Thymus (tissue), 11 donors: Measurements from ENCODE around the gene GAGE10. TPM values are rescaled to one million over a fixed set of nuclear protein-coding genes. Genes with fewer than 3 reads are reported as not detected.
A peak's percentile ranks its signal among the peaks of the same experiment; 100 is the strongest.

Source experiments
- DNase-seq, 9 donors: peaks; one replicate each; pipeline ENCODE4 v3.0.0-alpha.2; 2013; ENCODE audit warnings: low spot score in 9 of 9, low read depth in 6 of 9, missing footprints in 1 of 9
- H3K27ac ChIP-seq, 2 donors: one replicate each; pipeline ENCODE4 v1.5.1; 2013; ENCODE audit warnings: control low read depth in 1 of 2, low read depth in 1 of 2, low read length in 1 of 2, mild to moderate bottlenecking in 1 of 2, moderate library complexity in 1 of 2
- H3K27me3 ChIP-seq, 2 donors: one replicate each; pipeline ENCODE4 v1.5.1; 2013; ENCODE audit warnings: low read length in 1 of 2; ENCODE audit not compliant: control insufficient read depth in 2 of 2, insufficient read depth in 1 of 2
- H3K36me3 ChIP-seq, 2 donors: one replicate each; pipeline ENCODE4 v1.5.1; 2013; ENCODE audit warnings: low read length in 1 of 2, mild to moderate bottlenecking in 1 of 2, moderate library complexity in 1 of 2; ENCODE audit not compliant: control insufficient read depth in 2 of 2, insufficient read depth in 2 of 2
- H3K4me1 ChIP-seq, 2 donors: one replicate each; pipeline ENCODE4 v1.5.1; 2013; ENCODE audit warnings: low read length in 2 of 2; ENCODE audit not compliant: control insufficient read depth in 2 of 2, insufficient read depth in 2 of 2
- H3K4me3 ChIP-seq, 2 donors: one replicate each; pipeline ENCODE4 v1.5.1; 2013; ENCODE audit warnings: low read length in 2 of 2, control low read depth in 1 of 2, mild to moderate bottlenecking in 1 of 2
- H3K9me3 ChIP-seq, 2 donors: one replicate each; pipeline ENCODE4 v1.5.1; 2013; ENCODE audit warnings: low read length in 1 of 2, mild to moderate bottlenecking in 1 of 2; ENCODE audit not compliant: control insufficient read depth in 2 of 2, insufficient read depth in 1 of 2
- whole genome bisulfite sequencing: extraction: QIAGEN DNeasy Blood & Tissue Kit; methylation state at CpG from one replicate; pipeline ENCODE4 v1.1.7; 2013; 5-methylcytosine and 5-hydroxymethylcytosine counted together
- polyA plus RNA-seq: library from polyadenylated mRNA; stranded (reverse); fragments of 200-250 nt; gene quantifications from one replicate; pipeline ENCODE4 v1.2.3, GENCODE V29; 2013
- total RNA-seq: library from RNA; stranded (reverse); fragments of 120-200 nt; gene quantifications from one replicate; pipeline ENCODE4 v1.2.4, GENCODE V29; 2013
- donor health status: healthy.

The GAGE10 gene
- total and polyA plus RNA-seq, 2 donors, result not detected

DNA sequence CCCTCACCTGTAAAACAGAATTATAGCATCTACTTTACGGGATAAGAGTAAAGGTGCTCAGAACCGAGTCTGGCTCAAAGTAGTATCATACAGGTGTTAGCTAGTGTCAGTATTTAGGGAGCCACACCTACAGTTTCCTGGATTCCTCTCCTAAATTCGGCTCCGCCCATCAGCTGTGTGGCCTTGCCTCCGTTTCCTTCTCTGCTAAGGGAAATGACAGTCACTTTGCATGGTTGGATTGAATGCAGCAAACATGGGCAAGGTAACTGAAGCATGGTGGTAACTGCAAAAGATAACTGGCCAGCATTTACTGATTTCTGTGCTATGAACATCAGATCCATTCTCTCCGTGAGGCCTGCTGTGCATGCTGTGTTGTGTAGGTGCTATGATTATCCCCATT is 31.0 kb upstream of the GAGE10 start:
- H3K27me3 ChIP-seq, result no peaks in the 10 kb centered on the region
- 72% methylated on average over 6 of the region's 6 CpGs for WGBS
- peak overlapping the region in 1 of 2 donors; percentile 46 for H3K27ac ChIP-seq
- peak in 1 of 9 donors; percentile 62 for DNase-seq
- H3K9me3 ChIP-seq, result peaks cover 0 to 6% of the 10 kb centered on the region in 2 donors
- H3K36me3 ChIP-seq, result peaks cover 0 to 5% of the 10 kb centered on the region in 2 donors
- H3K4me1 ChIP-seq, result peaks cover 37 to 84% of the 10 kb centered on the region in 2 donors
- H3K4me3 ChIP-seq, result peak overlapping the region in 1 of 2 donors; percentile 15

DNA sequence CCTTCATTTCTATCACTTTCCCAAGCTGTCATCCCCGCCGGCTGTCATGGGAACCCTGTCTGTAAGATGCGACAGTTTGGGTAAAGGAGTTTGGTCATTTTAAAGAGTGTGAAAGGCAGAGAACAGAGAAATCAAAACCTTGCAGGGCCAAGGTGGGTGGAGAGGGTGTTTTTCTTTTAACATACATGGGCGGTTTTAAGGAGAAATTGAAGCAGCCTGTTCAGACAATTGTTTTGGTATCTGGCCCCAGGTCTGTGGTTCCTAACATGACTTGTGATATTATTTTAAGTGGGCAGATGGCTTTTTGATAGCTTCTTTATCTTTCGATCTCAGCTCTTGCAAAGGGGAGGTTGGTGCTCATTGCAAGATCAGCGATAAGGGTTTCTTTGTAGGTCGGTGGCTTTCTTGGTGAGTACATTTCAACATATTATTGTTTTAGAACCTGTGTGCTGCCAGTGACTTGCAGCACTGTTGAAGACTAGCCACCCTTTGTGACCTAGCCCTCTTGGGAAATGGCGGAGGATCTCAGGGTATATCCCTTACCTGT is 30.2 kb upstream of the GAGE10 start:
- WGBS, result 29% methylated on average over 8 of the region's 8 CpGs
- H3K27ac ChIP-seq, result peak overlapping the region; percentile 5 to 41
- no peak overlapping the region for H3K4me3 ChIP-seq
- H3K27me3 ChIP-seq, result no peaks in the 10 kb centered on the region
- peak in 1 of 9 donors; percentile 57 for DNase-seq
- peaks cover 0 to 5% of the 10 kb centered on the region in 2 donors for H3K36me3 ChIP-seq
- H3K4me1 ChIP-seq, result peaks cover 38 to 84% of the 10 kb centered on the region in 2 donors
- peaks cover 0 to 6% of the 10 kb centered on the region in 2 donors for H3K9me3 ChIP-seq

DNA sequence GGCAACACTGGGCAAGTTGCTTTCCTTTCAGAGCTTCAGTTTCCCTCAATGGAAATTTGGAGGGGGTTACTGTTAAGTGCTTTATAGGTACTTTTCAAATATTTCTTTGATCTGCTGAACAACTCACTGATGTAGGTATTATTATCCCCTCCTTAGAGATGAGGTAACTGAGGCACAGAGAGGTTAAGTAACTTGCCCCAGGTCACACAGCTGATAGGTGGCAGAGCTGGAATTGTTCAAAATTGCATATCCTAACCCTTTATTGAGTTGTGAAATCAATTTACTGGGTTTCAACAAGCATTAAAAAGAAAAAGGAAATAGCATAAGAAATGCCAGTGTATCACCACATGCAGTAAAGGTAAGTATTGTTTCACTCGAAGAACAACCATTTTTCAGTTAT is 27.2 kb upstream of the GAGE10 start:
- H3K4me3 ChIP-seq, result no peak overlapping the region
- H3K9me3 ChIP-seq, result no peaks in the 10 kb centered on the region
- peak overlapping the region in 1 of 2 donors; percentile 86 for H3K27ac ChIP-seq
- 92% methylated on average over 1 of the region's 1 CpG for WGBS
- DNase-seq, result no peak
- H3K27me3 ChIP-seq, result no peaks in the 10 kb centered on the region
- H3K4me1 ChIP-seq, result peaks cover 31 to 75% of the 10 kb centered on the region in 2 donors
- H3K36me3 ChIP-seq, result peaks cover 0 to 5% of the 10 kb centered on the region in 2 donors

DNA sequence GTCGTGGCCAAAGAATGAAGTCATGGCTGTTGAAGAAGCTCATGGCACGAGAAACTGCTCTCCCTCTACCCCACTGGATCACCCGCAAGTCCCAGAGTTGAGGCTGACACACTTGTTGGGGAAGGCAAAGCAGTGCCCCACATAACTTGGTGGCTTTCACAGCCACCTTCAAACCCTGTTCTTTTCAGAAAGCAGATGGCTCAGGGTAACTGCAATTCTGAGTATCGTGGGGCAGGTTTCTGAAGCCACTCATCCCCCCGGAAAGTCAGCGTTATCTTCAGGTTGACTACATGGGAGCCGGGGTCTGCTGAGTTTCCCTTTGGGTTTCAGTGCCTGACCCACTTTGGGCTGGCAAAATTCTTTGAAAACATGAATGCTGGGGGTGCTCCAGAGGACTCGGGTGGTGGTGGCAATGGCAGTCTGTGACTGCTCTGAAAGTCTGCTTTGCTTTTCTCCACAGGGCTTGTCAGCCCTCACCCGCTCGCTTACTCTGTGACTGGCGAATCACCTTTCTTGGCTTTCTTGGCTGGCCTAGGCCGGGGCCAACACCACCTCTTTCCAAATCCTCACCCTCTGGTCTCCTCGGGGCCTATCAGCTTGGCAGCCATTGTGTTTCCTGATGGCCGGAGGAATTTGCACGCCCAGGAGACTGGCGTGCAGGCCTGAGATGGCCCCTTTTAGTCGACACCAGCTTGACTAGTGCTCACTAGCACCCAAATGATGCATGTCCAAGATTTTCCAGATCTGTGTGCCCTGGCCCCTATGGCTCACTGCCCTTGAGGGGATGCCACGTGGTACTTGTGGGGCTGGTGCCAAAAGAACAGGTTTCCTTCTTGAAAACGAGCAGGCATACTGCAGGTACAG is 26.5 kb upstream of the GAGE10 start:
- H3K36me3 ChIP-seq, result peaks cover 0 to 5% of the 10 kb centered on the region in 2 donors
- no peak overlapping the region for H3K4me3 ChIP-seq
- WGBS, result 92% methylated on average over 19 of the region's 19 CpGs
- H3K27me3 ChIP-seq, result no peaks in the 10 kb centered on the region
- H3K4me1 ChIP-seq, result peaks cover 27 to 68% of the 10 kb centered on the region in 2 donors
- peak overlapping the region in 1 of 2 donors; percentile 86 for H3K27ac ChIP-seq
- no peak for DNase-seq
- no peaks in the 10 kb centered on the region for H3K9me3 ChIP-seq

DNA sequence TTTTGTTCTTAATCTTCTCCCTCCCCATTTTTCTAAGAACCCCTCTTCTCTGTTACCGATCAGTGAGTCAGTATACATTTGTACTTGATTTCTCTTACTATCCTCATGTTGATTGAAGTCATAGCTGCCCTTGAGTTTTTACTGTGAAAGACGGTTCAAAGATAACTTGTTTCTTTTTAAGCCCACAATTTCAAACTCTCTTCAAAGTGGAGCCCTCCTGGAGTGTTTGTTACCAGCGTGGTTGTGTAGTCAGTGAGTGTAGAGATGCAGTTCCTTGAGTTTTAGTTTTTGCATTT is 26.0 kb upstream of the GAGE10 start:
- 43% methylated on average over 3 of the region's 3 CpGs for WGBS
- DNase-seq, result no peak
- H3K27ac ChIP-seq, result peak overlapping the region in 1 of 2 donors; percentile 86
- no peaks in the 10 kb centered on the region for H3K36me3 ChIP-seq
- H3K27me3 ChIP-seq, result no peaks in the 10 kb centered on the region
- H3K4me3 ChIP-seq, result no peak overlapping the region
- H3K9me3 ChIP-seq, result no peaks in the 10 kb centered on the region
- H3K4me1 ChIP-seq, result peaks cover 23 to 63% of the 10 kb centered on the region in 2 donors

DNA sequence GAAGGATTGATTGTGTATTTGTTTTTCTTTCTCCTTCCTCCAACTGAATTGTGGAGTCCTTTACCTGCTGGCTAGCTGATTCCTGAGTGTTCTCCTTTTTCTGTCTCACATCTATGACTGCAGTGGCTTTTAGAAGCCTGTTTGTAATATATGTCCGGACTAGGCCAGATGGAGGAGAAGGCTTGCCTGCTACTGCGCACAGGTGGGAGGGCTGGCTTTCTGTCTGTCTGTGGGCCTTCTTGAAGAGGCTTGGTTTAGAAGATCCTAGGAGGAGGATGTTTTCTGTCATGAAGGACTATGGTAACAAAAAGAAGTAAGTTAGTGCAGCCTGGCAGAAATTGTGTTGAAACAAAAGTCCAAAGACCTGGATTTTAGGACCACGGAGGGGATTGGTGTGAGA is 25.4 kb upstream of the GAGE10 start:
- H3K36me3 ChIP-seq, result no peaks in the 10 kb centered on the region

DNA sequence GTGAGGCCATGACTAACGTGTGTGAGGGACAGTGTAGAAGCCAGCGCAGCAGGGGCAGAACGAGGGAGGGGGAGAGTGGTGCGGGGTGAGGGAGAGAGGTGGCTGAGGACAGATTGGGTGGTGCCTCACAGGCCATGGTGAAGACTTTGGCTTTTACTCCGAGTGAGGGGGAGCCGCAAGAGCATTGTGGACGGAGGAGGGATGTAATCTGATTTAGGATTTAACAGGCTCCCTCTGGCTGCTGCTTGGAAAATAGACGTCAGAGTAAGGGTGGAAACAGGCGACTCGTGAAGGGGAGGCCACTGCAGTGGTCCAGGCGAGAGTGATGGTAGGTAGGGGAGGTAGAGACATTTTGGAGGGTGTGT is 20.8 kb upstream of the GAGE10 start:
- Histone ChIP-seq H3K27me3 (no peaks in the 10 kb centered on the region), H3K4me3 (no peak overlapping the region), H3K27ac (no peak overlapping the region), H3K4me1 (peaks cover 4 to 14% of the 10 kb centered on the region in 2 donors), H3K36me3 (no peaks in the 10 kb centered on the region), H3K9me3 (no peaks in the 10 kb centered on the region)
- WGBS, result 94% methylated on average over 11 of the region's 11 CpGs
- DNase-seq, result no peak

More for the DNA sequence above, 25.4 kb upstream of the GAGE10 start:
- 92% methylated on average over 3 of the region's 3 CpGs for WGBS
- Histone ChIP-seq H3K27me3 (no peaks in the 10 kb centered on the region), H3K9me3 (no peaks in the 10 kb centered on the region), H3K4me1 (peaks cover 21 to 57% of the 10 kb centered on the region in 2 donors), H3K4me3 (no peak overlapping the region), H3K27ac (peak overlapping the region; percentile 46 to 86)
- DNase-seq, result no peak

DNA sequence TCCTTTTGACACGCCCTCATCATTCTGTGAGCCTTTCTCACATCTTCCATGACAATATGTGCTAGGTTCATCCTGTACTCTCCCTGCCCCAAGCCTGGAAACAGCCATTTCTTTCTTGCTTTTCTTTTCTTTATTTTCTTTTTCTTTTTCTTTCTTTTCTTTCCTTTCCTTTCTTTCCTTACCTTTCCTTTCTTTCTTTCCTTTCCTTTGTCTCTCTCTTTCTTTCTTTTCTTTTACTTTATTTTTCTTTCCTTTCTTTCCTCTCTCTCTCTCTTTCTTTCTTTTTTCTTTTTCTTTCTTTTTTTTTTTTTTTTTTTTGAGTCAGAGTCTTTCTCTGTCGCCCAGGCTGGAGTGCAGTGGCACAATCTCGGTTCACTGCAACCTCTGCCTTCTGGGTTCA is 19.2 kb upstream of the GAGE10 start:
- Histone ChIP-seq H3K27me3 (no peaks in the 10 kb centered on the region), H3K4me1 (no peaks in the 10 kb centered on the region), H3K36me3 (no peaks in the 10 kb centered on the region), H3K4me3 (no peak overlapping the region), H3K9me3 (no peaks in the 10 kb centered on the region), H3K27ac (no peak overlapping the region)
- 98% methylated on average over 3 of the region's 3 CpGs for WGBS
- no peak for DNase-seq

DNA sequence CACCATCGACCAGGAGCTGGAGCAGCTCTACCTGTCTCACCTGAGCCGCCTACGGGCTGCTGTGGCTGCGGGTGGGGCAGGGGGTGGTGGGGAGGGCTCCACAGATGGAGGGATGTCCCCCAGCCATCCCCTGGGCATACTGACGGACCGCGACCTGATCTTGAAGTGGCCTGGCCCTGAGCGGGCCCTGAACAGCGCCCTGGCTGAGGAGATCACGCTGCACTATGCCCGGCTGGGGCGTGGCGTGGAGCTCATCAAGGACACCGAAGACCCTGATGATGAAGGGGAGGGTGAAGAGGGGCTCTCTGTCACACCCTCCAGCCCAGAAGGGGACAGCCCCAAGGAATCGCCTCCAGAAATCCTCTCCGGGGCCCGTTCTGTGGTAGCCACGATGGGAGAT is 17.3 kb upstream of the GAGE10 start:
- no peak overlapping the region for H3K4me3 ChIP-seq
- no peak for DNase-seq
- no peaks in the 10 kb centered on the region for H3K27me3 ChIP-seq
- WGBS, result 97% methylated on average over 18 of the region's 18 CpGs
- no peaks in the 10 kb centered on the region for H3K4me1 ChIP-seq
- H3K9me3 ChIP-seq, result no peaks in the 10 kb centered on the region
- no peaks in the 10 kb centered on the region for H3K36me3 ChIP-seq
- H3K27ac ChIP-seq, result no peak overlapping the region
